Measurements from ENCODE around the gene BMAL2. TPM values are rescaled to one million over a fixed set of nuclear protein-coding genes. Genes with fewer than 3 reads are reported as not detected.

Gene BMAL2
- total RNA-seq, 2 experiments from 2014 or later, result 23.1 to 38.4 TPM

- Mint-ChIP-seq H3K4me3 (no peak overlapping the region), H3K9me3 (ENCODE audit: low read depth) (no peaks in the 10 kb centered on the region), H3K27ac (no peak overlapping the region), H3K27me3 (no peaks in the 10 kb centered on the region), H3K36me3 (peaks cover 1% of the 10 kb centered on the region), H3K4me1 (no peaks in the 10 kb centered on the region)
- DNase-seq, result no peak
- CTCF ChIA-PET, result no interaction called here
- ATAC-seq, result no peak
These were observed 12.7 kb downstream of the BMAL2 start for GRCh38 chr12:27345376-27345775.

DNA sequence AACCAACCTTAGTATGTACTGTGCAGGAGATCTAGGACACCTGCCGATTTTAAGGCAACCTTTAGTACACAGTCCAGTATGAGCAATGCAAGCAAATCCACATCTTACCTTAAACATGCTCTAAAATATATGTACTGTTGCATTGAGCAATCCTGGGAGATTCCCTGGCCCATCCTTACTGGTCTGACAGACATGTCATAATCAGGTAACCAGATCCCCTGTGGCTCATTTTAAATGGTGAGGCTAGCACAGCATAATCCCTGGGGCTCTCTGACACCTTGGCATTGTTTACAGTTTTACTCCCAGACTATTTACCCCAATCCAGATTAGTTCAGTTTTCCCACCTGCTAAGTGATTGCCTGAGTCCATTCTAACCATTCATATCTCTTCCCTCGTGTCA is 15.1 kb downstream of the BMAL2 start:
- DNase-seq (no peak), ATAC-seq (no peak)
- no peaks in the 10 kb centered on the region for H3K4me1 Mint-ChIP-seq
- no peak overlapping the region for H3K4me3 Mint-ChIP-seq
- CTCF ChIA-PET, result interaction anchor here (1.0 kb wide), 1 partner anchor 309 kb away, joined by 4 read pairs; no protein-coding TSS in a partner anchor
- H3K27ac Mint-ChIP-seq, result no peak overlapping the region
- no peaks in the 10 kb centered on the region for H3K9me3 Mint-ChIP-seq (ENCODE audit: low read depth)
- peaks cover 3% of the 10 kb centered on the region for H3K36me3 Mint-ChIP-seq
- no peaks in the 10 kb centered on the region for H3K27me3 Mint-ChIP-seq

GRCh38 chr12:27351476-27351875 is 18.8 kb downstream of the BMAL2 start:
- Mint-ChIP-seq H3K4me3 (no peak overlapping the region), H3K27ac (no peak overlapping the region), H3K9me3 (ENCODE audit: low read depth) (no peaks in the 10 kb centered on the region), H3K36me3 (peaks cover 2% of the 10 kb centered on the region), H3K4me1 (no peaks in the 10 kb centered on the region), H3K27me3 (peaks cover 13% of the 10 kb centered on the region)
- CTCF ChIA-PET, result no interaction called here
- DNase-seq (no peak), ATAC-seq (no peak)

DNA sequence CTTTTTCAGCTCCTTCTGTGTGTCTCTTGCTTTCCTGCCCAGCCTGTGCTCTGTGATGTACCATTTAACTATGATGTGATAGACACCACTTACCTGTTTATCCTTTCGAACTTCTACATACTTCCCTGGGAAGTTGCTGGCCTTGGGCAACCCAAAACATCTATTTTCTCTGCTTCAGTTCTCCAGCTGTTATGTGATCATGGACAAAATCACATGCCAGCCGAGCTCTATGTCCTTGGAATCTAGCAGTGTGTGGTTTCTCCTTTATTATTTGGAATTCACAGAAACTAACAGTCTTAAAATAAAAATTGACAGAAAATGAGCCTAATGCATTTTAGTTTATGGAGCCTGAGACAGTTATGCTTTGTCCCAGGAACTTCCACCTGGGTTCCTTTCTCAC is 22.9 kb downstream of the BMAL2 start:
- H3K27me3 Mint-ChIP-seq, result peaks cover 30% of the 10 kb centered on the region
- CTCF ChIA-PET, result interaction anchor here (0.9 kb wide), 1 partner anchor 13 kb away, joined by 3 read pairs; no protein-coding TSS in a partner anchor
- H3K9me3 Mint-ChIP-seq (ENCODE audit: low read depth), result no peaks in the 10 kb centered on the region
- peaks cover 2% of the 10 kb centered on the region for H3K4me1 Mint-ChIP-seq
- H3K36me3 Mint-ChIP-seq, result peaks cover 3% of the 10 kb centered on the region
- no peak overlapping the region for H3K4me3 Mint-ChIP-seq
- no peak for ATAC-seq
- no peak overlapping the region for H3K27ac Mint-ChIP-seq
- no peak for DNase-seq

DNA sequence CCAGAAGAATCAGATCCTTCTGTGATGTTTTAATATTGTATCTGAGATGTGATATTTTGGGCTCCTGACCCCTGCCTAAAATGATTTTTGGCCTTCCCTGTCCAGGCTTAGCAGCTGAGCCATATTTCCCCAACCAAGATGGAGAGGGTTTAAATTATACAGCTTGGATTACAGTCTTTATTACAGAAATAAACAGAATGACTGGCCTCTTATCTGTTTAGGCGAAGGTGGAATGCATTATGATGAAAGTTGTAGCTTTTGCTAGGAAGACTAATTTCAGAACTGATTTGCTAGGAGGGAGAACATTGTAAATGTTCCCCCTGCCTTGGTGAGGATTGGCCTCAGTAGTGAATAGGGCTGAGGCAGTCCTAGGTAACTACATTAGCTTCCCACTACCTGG is 23.3 kb downstream of the BMAL2 start:
- no peak for DNase-seq
- CTCF ChIA-PET, result interaction anchor here (0.9 kb wide), 1 partner anchor 13 kb away, joined by 3 read pairs; no protein-coding TSS in a partner anchor
- Mint-ChIP-seq H3K27me3 (peaks cover 30% of the 10 kb centered on the region), H3K4me3 (no peak overlapping the region), H3K4me1 (peaks cover 2% of the 10 kb centered on the region), H3K36me3 (peaks cover 3% of the 10 kb centered on the region), H3K9me3 (ENCODE audit: low read depth) (no peaks in the 10 kb centered on the region), H3K27ac (no peak overlapping the region)
- ATAC-seq, result no peak

DNA sequence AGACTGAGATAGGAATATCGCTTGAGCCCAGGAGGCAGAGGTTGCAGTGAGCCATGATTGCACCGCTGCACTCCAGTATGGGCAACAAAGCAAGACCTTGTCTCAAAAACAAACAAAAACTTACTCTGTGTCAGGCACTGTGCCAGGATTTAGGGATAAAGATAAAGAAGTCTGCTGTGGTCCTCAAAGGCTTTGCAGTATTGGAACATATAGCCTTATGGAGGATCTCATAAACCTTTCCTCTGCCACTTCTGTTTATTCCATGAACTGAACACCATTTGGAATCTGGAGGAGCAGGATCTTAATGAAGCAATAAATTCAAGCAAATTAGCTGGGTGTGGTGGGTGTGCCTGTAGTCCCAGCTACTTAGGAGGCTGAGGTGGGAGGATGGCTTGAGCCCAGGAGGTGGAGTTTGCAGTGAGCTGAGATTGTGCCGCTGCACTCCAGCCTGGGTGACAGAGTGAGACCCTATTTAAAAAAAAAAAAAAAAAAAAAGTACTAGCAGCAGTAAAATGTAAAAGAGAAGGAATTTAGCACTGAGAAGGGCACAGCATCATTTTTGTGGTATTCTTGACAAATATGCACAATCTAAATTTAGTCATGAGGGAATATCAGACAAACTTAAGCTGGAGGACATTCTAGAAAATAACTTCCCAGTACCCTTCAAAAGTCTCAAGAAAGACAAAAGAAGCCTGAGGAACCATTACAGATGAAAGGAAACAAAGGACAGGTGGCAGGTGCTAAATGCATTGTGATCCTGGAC is 27.1 kb downstream of the BMAL2 start:
- peaks cover 6% of the 10 kb centered on the region for H3K4me1 Mint-ChIP-seq
- H3K9me3 Mint-ChIP-seq (ENCODE audit: low read depth), result peaks cover 2% of the 10 kb centered on the region
- H3K4me3 Mint-ChIP-seq, result no peak overlapping the region
- DNase-seq (no peak), ATAC-seq (no peak)
- peaks cover 55% of the 10 kb centered on the region for H3K27me3 Mint-ChIP-seq
- no peak overlapping the region for H3K27ac Mint-ChIP-seq
- peaks cover 4% of the 10 kb centered on the region for H3K36me3 Mint-ChIP-seq
- CTCF ChIA-PET, result interaction anchor here (0.7 kb wide), 1 partner anchor 35 kb away, joined by 6 read pairs; no protein-coding TSS in a partner anchor

GRCh38 chr12:27361372-27361771 is 28.7 kb downstream of the BMAL2 start:
- DNase-seq, result no peak
- H3K9me3 Mint-ChIP-seq (ENCODE audit: low read depth), result peaks cover 2% of the 10 kb centered on the region
- H3K27me3 Mint-ChIP-seq, result peaks cover 52% of the 10 kb centered on the region
- CTCF ChIA-PET, result no interaction called here
- no peak overlapping the region for H3K27ac Mint-ChIP-seq
- no peak for ATAC-seq
- peaks cover 4% of the 10 kb centered on the region for H3K36me3 Mint-ChIP-seq
- H3K4me3 Mint-ChIP-seq, result no peak overlapping the region
- H3K4me1 Mint-ChIP-seq, result peaks cover 6% of the 10 kb centered on the region

DNA sequence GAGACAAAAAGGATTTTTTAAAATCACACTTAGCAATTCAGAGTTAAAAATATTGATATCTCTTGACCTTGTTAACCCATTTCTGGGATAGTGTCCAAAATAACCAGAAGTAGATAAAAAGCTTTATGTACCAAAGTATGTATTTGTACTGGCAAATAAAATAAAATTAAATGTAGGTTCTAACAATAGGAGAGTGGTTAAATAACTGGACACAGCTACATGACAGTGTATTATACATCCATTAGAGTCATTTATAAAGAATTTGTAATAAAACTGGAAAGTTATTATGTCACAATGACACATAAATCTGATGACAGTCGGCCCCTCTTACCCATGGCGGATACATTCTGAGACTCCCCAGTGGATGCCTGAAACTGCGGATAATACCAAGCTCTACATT is 34.0 kb downstream of the BMAL2 start:
- ATAC-seq (no peak), DNase-seq (no peak)
- H3K4me1 Mint-ChIP-seq, result peaks cover 2% of the 10 kb centered on the region
- peaks cover 28% of the 10 kb centered on the region for H3K27me3 Mint-ChIP-seq
- CTCF ChIA-PET, result interaction anchor here (0.5 kb wide), 1 partner anchor 298 kb away, joined by 3 read pairs; no protein-coding TSS in a partner anchor
- peaks cover 2% of the 10 kb centered on the region for H3K9me3 Mint-ChIP-seq (ENCODE audit: low read depth)
- H3K36me3 Mint-ChIP-seq, result peaks cover 21% of the 10 kb centered on the region
- H3K27ac Mint-ChIP-seq, result no peak overlapping the region
- H3K4me3 Mint-ChIP-seq, result no peak overlapping the region

DNA sequence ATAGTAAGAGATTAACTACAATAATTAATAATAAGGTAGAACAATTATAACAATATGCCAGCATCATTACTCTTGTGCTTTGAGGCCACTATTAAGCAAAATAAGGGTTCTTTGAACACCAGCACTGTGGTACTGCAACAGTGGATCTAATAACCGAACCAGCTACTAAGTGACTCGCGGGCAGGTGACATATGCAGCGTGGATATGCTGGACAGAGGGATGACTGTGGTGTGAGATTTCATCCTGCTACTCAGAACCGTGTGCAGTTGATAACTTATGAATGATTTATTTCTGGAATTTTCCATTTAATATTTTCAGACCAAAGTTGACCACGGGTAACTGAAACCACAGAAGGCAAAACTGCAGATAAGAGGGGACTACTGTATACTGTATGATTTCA is 34.4 kb downstream of the BMAL2 start:
- no peak overlapping the region for H3K4me3 Mint-ChIP-seq

GRCh38 chr12:27382171-27382795 is 49.6 kb downstream of the BMAL2 start:
- DNase-seq (no peak), ATAC-seq (no peak)
- H3K4me1 Mint-ChIP-seq, result no peaks in the 10 kb centered on the region
- CTCF ChIA-PET, result no interaction called here
- peaks cover under 1% of the 10 kb centered on the region for H3K36me3 Mint-ChIP-seq
- H3K27me3 Mint-ChIP-seq, result no peaks in the 10 kb centered on the region
- no peak overlapping the region for H3K27ac Mint-ChIP-seq
- H3K9me3 Mint-ChIP-seq (ENCODE audit: low read depth), result no peaks in the 10 kb centered on the region
- no peak overlapping the region for H3K4me3 Mint-ChIP-seq

More for the DNA sequence above, 34.4 kb downstream of the BMAL2 start:
- DNase-seq (no peak), ATAC-seq (no peak)
- peaks cover 2% of the 10 kb centered on the region for H3K4me1 Mint-ChIP-seq
- H3K27ac Mint-ChIP-seq, result no peak overlapping the region
- peaks cover 2% of the 10 kb centered on the region for H3K9me3 Mint-ChIP-seq (ENCODE audit: low read depth)
- peaks cover 23% of the 10 kb centered on the region for H3K36me3 Mint-ChIP-seq
- peaks cover 24% of the 10 kb centered on the region for H3K27me3 Mint-ChIP-seq
- CTCF ChIA-PET, result interaction anchor here (0.5 kb wide), 1 partner anchor 298 kb away, joined by 3 read pairs; no protein-coding TSS in a partner anchor

Other genes starting within 250 kb of the BMAL2 start
- gene STK38L, start 88.5 kb upstream of the BMAL2 start, total RNA-seq, result 10 to 100 TPM; 18.7 to 29.4 TPM
- gene SMCO2, start 113.9 kb downstream of the BMAL2 start, total RNA-seq, result under 1 TPM; 0.89 to 0.91 TPM
- gene PPFIBP1, start 191.4 kb downstream of the BMAL2 start, total RNA-seq, result 10 to 100 TPM in 1 of 2 experiments, 1 to 10 TPM in 1; 5.4 to 23.2 TPM